ENCODE data around the gene PIK3R3.
A peak's percentile ranks its signal among the peaks of the same experiment; 100 is the strongest.

The PIK3R3 gene

DNA sequence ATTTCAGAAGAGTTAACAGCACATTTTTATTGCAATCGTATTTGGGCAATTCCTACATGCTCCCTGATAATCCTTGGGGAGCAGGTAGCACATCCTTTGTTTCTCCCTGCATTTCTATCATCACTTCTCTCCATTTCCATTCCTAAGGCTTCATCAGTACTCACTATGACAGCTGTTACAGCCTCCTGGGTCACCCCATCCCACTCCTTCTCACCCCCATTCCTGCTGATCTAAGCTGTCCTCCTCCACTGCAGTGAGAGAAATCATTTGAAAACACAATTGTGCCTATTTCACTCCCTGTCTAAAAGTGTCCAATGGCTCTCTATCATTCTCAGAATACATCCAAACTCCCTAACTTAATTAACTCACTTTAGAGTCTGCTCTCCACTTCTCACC lies 25.5 kb upstream of the PIK3R3 start:
- DNase-seq (ENCODE audit: low read depth): no peak

GRCh38 chr1:46153732-46154131 lies 21.3 kb upstream of the PIK3R3 start:
- DNase-seq (ENCODE audit: low read depth): peak; percentile 26

DNA sequence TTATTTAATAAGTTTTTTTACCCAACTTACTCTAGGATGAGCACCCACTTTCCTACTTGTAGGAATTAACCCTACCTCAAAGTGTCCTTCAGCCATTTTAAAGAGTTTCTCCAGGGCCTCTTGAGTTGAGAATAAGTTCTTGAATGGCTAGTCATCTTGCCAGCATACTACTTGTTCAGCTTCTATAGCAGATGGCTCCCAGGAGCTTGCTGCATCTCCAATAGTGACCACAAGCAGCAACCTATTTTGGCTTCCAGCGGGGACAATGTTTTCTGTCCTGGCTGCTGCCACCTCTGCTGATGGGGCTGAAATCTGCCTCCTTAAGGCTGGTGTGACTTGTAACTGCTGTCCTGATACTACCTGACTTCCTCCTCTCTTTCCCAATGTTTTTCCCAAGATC lies 20.8 kb upstream of the PIK3R3 start:
- DNase-seq (ENCODE audit: low read depth): no peak

DNA sequence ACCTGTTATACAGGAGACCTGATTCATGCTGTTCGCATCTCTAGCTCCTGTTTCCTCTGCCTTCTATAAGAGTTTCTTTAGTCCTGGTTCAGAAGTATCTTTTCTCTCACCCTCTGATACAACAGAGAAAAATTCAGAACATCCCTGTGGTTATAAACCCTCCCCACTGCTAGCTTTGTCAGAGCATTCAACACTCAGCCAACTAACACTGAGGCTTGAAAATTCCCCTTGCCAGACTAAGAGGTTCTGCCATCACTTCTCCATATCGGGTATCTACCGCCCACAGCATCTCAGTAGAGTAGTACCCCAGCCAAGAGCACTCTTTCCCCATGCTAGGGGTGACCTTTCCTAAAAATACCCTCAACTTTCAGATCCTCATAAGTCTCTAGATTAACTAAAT lies 19.6 kb upstream of the PIK3R3 start:
- DNase-seq (ENCODE audit: low read depth): peak; percentile 81

- no peak for DNase-seq (ENCODE audit: low read depth)
Measured at GRCh38 chr1:46150085-46150484, 17.7 kb upstream of the PIK3R3 start.

DNA sequence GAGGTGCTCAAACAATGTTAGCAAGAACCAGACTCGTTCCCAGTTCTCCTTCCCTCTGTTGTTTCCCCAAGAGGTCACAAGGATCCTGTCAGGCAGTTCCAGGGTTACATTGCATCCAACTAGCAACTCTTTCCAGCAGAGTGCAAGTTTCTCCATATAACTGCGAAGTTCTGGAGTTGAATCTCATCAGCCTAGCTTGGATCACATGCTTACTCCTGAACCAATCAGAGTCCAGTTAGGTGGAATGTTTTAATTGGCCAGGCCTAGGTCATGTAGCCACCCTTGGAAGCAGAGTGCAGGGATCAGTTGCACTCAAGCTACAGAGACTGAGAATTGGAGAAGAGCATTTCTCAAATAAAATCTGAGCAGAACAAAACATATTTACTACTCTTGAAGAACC lies 15.9 kb upstream of the PIK3R3 start:
- DNase-seq (ENCODE audit: low read depth): peak; percentile 12

GRCh38 chr1:46137916-46138315 lies 5.5 kb upstream of the PIK3R3 start:
- DNase-seq (ENCODE audit: low read depth): peak; percentile 65

DNA sequence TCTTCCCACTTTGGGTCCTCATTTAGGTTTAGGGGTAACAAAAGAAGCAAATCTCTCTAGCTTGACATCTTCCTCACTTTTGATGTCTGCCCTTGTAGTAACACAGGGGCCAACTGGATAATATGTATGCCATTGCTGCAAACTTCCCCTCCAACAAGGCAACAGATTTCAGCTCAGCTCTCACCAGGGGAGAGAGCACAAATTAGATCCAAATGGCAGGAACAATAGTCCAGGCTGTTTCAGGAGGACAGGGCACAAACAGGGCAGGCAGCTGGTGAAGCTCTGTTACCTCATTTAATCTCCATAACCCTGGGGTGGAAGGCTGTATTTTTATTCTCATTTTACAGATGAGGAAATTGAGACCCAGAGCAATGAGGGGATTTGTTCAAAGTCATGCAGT lies 4.3 kb upstream of the PIK3R3 start:
- no peak for DNase-seq (ENCODE audit: low read depth)

DNA sequence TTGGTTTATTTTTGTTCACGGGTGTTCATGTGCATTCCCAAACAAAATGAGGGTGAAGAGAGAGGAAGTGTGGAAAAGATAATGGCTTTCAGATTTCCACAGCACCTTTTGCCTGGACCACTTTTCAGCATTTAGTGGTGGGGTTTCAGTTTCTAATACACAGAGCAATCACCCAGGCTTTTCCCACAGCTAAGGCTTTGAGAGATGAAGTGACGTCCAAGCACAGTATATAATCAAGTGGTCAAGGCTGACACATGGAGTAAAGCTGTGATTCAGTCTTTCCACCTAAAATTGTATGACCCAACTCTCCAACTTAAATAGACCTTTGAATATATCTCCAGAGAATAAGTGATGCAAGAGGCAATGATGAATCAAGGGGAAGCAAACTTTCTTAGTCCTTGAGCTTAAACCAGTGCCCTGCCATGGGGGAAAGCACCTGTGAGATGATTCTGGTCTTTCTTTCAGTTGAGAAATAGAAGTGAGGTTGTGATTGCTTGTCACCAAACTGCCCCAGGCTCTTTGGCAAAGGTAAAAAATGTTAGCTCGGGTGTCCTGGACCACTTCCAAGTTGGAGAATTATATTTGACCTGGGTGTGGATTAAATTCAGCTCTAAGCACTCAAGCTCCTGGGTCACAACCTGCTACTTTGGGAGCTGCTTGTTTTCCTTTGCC lies 2.4 kb upstream of the PIK3R3 start:
- DNase-seq (ENCODE audit: low read depth): peak; percentile 39

- DNase-seq (ENCODE audit: low read depth): no peak
Measured at GRCh38 chr1:46133781-46134350, 1.4 kb upstream of the PIK3R3 start.

GRCh38 chr1:46133181-46133658 lies 791 bp upstream of the PIK3R3 start:
- no peak for DNase-seq (ENCODE audit: low read depth)

DNA sequence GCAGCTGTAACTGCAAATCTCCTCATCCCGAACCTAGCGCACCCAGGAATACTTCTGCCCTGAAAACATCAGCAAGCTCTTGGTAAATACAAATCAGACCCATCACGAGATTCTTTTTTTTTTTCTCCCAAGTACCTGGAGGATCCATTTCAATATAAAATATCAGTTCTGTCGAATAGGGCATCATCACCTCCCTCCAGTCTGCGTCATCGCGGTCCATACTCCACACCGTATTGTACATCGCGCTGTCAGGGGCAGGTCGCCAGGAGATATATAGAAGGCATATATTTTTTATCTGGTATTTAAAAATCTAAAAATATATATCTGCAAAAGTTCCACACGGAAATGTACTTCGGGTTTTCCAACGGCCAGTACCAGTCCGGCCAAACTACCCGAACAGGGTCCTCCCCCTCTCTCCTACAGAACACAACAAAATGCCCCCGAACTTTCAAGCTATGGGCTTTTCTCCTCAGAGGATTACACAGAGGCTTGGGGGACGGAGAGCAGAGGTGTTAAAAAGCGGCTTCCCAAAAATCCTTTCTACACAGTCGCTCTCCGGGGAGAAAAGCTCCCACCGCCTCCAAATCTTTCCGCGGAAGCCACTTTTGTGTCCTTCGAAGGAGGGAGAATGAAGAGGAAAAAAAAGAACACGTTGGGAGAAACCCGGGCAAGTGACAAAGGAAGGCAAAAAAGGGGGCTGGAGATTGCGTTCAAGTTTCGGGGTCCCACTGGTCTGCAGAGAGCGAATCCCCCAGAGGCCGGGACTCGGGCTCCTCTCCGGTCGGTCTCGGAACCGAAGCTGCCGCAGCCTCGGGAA lies 509 bp downstream of the PIK3R3 start:
- DNase-seq (ENCODE audit: low read depth): peak; percentile 29

- DNase-seq (ENCODE audit: low read depth): peak; percentile 34
Measured at GRCh38 chr1:46131093-46131492, 1.3 kb downstream of the PIK3R3 start.

GRCh38 chr1:46130606-46131005 lies 1.8 kb downstream of the PIK3R3 start:
- no peak for DNase-seq (ENCODE audit: low read depth)

DNA sequence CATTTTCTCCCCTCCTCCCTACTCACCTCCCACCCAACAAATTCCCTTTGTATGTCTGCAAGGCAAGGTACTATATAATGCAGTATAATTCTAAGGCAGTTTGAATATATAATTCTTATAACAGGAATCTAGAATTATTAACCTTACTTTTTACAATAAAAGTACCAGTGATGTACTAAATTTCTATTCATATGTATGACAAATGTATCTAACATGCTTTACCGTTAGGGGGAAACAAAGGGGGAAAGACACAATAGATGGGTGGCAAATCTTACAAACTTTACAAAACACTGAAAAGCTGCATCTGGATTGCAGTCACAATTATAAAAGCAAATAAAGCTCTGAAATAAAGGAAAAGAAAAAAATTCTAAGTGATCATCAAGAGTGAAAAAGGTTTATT lies 2.3 kb downstream of the PIK3R3 start:
- DNase-seq (ENCODE audit: low read depth): no peak

DNA sequence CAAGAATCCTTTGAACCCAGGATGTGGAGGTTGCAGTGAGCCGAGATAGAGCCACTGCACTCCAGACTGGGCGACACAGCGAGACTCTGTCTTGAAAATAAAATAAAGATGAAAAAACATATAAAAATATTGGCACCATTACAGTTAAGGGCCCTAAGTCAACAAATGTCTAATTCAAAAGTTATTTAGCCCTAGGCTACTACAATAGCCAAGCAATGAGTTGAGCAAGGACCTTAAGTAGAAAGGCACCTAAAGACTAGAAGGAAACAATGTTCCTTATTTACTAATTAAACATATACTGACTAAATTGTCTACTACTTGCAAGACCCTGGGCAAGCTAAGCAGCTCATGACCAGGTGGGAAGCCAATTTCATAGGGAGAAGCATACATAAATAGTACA lies 4.1 kb downstream of the PIK3R3 start:
- peak; percentile 65 for DNase-seq (ENCODE audit: low read depth)

DNA sequence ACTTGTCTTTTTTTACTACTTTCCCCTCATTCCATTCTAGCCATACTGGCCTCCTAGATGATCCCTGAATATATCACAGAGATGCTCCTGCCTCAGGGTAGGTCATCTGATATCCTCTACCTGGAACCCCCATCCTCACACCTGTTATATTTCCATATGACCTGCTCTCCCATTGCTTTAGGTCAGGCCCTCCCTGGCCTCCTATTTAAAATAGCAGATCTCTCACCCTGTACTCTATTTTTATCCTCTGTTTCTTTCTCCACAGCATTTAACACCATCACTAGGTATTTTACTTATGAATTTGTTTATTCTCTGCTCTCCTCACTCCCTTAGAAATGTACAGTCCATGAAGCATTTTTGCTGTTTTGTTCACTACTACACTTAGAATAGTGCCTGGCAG lies 13.6 kb downstream of the PIK3R3 start:
- no peak for DNase-seq (ENCODE audit: low read depth)

- DNase-seq (ENCODE audit: low read depth): no peak
Measured at GRCh38 chr1:46117810-46118494, 14.5 kb downstream of the PIK3R3 start.

DNA sequence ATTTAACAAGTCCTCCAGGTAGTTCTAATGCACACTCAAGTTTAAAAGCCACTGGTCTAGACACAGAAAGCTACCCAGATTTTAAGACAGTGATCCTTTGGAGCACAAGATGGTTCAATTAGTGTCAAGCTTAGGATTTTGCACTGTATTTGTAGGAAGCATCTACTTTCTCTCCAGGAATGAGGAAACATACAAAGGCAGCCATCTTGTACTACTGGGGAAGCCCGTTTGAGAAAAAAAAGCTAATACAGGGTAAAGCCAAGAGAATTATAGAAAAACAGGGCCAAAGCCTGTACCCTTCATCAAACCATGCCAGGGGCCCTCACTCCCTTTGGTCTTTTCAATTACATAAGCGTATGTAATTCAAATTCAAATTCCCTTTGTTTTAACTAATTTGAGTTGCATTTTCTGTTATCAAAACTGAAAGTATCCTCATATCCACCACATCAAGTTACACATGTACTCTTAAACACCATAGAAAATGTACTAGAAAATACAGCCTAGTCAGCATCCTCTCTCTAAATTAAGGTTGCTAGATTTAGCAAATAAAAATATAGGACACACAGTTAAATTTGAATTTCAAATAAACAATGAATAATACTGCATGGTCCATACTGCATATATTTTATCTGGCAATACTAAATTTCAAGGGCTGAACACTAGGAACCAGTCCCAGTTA lies 17.4 kb downstream of the PIK3R3 start:
- peak; percentile 15 for DNase-seq (ENCODE audit: low read depth)

DNA sequence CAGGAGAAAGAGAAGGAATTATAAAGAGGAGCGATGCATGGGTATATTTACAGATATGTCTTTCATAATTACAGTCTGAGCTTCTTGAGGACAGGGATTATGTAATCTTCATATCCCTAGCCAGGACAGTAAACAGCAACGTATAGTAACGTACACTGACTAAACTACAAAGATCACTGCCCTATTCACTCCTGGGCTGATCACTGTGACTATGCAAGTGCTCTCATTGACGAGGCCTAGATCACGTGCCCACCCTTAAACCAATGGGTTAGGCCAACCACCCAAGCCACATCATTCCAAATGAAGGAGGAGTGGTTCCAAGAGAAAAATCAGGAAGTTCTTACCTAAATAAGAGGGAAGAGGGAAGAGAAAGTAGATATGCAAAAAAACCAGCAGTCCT lies 18.5 kb downstream of the PIK3R3 start:
- DNase-seq (ENCODE audit: low read depth): no peak

DNA sequence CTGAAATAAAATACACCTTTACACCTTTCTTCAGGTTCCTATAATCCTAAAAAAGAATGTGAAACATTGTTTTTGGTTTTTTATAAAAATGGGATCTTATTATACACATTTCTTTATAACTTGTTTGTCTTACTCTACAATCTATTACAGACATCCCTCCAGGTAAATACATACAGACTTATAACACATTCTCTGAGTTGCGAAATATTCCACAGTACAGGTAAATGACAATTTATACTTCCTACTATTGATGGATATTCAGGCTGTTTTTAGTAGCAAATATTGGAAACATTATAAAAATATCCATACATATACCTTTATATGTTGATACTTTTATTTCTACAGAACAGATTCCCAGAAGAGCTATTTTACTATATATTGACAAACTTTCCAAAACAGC lies 20.3 kb downstream of the PIK3R3 start:
- no peak for DNase-seq (ENCODE audit: low read depth)

DNA sequence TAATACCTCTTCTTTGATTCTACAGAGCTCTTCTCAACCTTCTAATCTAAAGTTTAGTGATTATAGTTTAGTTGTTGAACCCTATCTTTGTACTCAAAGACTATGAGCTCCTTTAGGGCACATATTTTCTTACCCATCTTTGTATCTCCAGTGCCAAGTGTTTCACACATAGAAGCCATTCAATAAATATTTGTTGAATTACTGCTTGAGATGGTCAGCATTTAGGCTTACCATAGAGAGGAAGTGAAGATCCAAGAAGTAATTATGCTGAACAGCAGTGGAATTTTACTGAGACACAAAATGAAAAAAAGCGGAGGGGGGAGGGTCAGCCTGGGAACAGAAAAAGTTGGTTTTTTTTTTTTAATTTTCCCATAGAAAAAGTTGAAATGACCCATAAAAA lies 21.9 kb downstream of the PIK3R3 start:
- DNase-seq (ENCODE audit: low read depth): peak; percentile 71
